ENCODE data around the gene EVI5L.

The EVI5L gene

GRCh38 chr19:7818806-7819205 is 11.2 kb upstream of the EVI5L start:
- DNase-seq = no peak

DNA sequence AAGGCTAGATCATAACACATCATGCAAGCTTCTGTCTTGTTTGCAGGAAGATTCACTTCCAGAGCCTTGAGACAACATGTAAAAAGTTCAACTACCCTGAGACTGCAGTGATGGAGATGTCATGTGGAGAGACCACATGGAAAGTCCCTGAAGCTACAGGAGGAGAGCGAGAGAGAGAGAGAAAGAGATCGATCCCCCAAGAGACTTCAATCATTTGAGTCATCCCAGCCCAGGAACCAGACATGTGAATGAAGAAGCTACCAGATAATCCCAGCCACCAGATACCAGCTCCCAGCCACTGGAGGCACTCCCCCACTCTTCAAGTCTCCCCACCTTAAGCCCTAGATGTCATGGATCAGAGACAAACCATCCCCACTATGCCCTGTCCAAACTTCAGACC is 10.7 kb upstream of the EVI5L start:
- DNase-seq = no peak

DNA sequence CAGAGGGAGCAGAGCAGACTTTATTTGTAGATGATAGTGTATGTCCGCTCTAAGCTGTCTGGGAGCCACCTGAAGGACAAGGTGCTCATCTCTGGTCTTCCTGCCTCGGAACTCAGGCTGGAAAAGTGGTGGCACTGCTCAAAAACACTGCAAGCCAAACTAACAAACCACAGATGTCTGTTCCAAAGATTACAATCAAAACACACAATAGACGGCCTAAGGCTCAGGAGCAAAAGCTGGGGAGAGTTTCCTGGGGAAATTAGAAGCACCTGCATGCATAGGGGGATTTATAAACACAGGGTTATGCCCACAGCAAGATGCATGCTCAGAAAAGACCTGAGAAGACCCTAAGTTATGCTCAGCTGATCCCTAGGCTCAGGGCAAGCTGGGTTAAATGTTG is 9.4 kb upstream of the EVI5L start:
- no peak for DNase-seq

DNA sequence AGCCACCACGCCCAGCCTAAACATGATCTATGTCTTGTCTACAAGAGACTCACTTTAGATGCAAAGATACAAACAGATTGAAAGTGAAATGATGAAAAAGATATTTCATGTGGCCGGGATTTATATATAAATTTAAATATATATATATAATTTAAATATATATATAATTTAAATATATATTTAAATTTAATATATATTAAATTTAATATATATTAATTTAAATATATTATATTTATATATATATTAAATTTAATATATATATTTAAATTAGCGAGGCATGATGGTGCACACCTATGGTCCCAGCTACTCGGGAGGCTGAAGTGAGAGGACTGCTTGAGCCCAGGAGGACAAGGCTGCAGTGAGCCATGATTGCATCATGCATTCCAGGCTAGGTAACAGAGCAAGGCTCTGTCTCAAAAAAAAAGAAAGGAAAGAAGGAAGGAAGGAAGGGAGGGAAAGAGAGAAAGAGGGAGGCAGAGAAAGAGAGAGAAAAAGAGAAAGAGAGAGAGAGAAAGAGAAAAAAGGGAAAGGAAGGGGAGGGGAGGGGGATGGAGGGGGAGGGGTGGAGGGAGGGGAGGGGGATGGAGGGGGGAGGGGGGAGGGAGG is 7.0 kb upstream of the EVI5L start:
- no peak for DNase-seq

DNA sequence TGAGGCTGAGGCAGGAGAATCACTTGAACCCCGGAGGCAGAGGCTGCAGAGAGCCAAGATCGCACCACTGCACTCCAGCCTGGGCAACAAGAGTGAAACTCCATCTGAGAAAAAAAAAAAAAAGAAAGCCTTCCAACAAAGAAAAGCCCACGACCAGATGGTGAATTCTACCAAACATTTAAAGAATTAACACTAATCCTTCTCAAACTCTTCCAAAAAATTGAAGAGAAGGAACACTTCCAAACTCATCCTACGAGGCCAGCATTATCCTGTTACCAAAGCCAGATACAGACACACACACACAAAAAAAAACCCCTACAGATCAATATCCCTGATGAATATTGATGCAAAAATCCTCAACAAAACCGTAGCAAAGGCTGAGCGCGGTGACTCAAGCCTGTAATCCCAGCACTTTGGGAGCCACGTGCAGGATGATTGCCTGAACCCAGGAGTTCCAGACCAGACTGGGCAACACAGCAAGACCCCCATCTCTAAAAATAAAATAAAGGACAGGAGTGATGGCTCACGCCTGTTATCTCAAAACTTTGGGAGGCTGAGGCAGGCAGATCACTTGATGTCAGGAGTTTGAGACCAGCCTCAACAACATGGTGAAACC is 6.2 kb upstream of the EVI5L start:
- no peak for DNase-seq

DNA sequence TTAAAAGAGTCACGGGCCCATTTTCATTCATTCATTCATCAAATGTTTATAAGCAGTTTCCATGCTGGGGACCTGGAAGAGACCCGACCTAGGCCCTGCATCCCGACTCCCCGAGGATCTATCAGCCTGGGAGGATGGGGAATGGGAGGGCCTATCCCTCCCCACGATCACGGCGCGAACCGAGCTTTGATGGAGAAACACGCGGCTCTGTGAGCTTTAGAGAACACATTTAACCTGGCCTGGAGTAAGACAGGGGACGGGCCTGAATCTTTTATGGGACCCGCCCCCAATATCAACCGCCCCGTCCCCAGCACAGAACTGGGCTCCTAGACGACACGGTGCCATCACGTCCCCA is 875 bp upstream of the EVI5L start:
- no peak for DNase-seq

- DNase-seq = no peak
These were observed 304 bp downstream of the EVI5L start for GRCh38 chr19:7830272-7830771.

DNA sequence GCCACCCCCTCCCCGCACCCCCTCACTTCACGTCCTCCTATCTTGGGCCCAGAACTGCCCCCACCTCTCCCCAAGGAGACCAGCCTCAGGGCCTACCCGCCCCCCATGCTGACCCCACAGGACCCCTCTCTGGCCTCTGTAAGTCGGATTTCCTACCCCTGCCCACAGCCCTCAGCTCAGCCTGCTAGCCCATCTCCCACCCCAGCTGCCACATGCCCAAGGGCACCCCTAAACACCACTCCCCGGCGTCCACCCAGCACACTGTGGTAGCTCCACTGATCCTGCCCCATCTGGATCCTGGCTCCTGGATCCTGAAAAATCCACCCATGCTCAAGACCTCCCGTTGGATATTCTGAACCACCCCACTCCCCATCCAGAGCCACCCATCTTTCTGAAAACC is 805 bp downstream of the EVI5L start:
- DNase-seq = no peak

DNA sequence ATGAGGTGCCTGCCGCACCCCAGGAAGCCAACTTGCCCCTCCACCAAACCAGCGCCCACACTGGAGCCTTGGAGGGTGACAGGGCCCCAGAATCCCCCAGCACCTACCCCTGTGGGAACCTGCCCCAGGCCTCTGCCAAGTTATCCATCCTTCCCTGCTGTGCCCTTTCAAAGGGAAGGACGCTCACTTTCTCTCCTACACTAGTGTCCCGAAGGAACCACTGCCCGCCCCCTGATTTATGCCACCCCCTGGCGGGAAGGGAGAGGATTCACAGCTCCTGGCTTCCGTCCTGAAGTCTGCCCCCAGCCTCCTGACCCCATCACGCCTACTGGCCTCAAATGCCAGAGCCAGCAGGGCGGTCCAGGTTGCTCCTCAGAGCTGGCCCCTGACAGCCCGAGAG is 1.4 kb downstream of the EVI5L start:
- DNase-seq = no peak

GRCh38 chr19:7832009-7832408 is 2.0 kb downstream of the EVI5L start:
- no peak for DNase-seq

DNA sequence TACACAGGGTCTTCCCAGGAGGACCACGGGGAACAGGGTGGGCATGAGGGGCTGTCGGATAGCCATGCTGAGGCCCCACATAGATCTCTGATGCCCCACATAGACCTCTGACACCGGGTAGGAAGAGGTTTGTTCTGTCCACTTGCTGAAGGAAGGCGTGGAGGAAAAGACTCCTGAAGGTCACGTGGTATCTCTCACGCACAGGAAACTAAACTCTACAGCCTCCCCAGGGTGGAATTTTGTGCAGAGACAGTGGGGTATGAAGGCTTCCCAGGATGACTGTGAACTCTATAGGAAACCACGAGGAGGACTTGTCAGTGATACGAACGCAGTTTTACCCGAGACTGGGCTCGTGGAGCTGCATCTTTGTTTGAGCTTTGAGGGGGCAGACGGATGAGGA is 2.8 kb downstream of the EVI5L start:
- DNase-seq = no peak

DNA sequence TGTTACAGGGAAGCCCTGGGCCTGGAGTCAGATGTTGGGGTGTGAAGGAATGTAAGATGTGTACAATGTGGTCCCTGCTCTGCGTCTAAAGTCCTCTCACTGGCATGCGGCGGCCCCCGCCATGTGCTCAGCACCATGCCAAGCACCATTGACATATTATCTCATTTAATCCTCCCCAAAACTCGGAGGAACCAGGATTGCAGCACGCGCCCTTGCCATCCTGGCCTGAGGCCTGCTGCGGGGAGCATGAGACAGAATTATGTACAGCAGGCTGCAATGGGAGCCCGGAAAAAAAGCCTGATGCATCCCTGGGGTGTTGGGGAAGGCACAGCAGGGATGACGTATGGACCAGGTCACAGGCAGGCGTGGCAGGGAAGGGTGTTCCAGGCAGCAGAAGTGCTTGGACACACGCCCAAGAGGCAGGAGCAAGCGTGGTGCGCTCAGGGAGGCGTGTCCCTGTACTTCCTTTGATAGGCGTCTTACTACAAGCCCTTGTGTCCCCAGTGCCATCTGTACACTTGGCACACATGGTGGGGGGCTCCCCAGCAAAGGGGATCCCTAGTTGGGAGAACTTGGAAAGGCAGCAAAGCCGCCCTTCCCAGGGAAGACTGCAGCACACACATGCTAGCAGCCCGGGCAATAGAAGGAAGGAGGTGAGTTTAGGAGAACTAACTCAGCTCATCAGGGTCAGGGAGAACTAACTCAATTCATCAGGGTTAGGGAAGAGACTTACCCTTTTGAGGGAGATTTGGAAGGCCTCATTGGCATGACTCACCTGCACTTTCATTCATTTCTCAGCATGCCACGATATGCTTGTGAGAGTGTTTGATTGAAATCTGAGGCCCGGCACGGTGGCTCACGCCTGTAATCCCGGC is 3.4 kb downstream of the EVI5L start:
- DNase-seq = no peak

DNA sequence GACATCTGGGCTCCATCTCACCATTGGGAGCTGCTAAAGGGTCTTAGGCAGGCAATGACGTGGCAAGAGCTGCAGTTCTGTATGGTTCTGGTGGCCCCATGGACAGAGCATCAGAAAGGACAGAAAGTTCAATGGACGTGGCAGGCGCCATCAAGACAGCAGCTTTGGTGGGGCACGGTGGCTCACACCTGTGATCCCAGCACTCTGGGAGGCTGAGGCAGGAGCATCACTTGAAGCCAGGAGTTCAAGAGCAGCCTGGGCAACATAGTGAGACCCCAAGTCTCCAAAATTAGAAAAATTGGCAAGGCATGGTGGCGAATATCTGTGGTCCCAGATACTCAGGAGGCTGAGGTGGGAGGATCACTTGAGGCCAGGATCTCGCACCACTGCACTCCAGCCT is 9.5 kb downstream of the EVI5L start:
- DNase-seq = no peak

DNA sequence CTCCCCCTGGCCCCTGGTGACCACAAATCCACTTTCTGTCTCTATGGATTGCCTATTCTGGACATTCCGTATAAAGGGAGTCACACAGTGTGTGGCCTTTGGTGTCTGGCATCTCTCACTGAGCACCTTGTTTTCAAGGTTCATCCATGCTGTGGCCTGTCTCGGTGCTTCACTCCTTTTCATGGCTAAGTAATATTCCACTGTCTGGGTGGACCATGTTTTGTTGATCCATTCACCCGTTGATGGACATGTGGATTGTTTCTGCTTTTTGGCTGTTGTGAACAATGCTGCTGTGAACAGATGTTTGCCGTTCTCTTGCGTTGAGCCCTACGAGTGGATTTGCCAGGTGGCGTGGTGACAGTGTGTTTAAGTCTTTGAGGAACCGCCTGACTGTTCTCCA is 10.6 kb downstream of the EVI5L start:
- no peak for DNase-seq

- no peak for DNase-seq
These were observed 12.0 kb downstream of the EVI5L start for GRCh38 chr19:7841751-7842660.

DNA sequence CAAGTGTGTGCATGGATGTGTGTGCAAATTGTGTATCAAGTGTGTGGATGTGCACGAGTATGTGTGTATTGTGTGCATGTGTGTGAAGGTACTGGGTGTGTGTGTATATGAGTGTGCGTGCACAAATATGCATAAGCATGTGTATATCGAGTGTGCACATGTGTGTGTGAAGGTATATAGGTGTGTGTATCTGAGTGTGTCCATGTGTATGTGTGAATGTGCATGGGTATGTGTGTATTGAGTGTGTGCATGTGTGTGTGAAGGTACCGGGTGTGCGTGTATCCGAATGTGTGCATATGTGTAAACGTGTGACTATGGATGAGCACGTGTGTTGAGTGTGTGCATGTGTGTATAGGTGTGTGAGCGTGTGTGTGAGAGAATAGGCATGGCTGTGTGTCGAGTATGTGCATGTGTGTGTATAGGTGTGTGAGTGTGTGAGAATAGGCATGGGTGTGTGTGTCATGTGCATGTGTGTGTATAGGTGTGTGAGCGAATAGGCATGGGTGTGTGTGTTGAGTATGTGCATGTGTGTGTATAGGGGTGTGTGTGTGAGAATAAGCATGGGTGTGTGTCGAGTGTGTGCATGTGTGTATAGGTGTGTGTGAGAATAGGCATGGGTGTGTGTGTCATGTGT is 12.8 kb downstream of the EVI5L start:
- no peak for DNase-seq

- DNase-seq = no peak
These were observed 13.5 kb downstream of the EVI5L start for GRCh38 chr19:7843521-7843920.

- DNase-seq = no peak
These were observed 14.4 kb downstream of the EVI5L start for GRCh38 chr19:7844405-7844804.

DNA sequence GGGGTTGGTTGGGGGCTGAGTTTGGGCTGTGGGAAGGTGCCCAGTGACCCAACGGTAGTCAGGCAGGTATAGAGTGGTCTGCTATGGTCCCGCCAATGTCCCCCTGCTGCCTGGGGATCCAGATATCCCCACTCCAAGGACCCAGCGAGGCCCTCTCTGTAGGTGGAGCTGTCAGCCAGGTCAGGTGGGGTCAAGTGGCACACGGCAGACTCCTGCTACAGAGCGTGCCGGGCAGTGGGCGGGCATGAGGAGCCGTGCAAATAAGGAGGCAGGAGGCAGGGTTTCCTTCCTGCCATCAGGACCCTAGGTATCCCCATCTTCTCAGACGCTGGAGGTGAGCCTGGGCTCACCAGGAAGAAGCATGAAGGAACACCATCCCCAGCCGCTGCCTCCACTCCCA is 14.9 kb downstream of the EVI5L start:
- no peak for DNase-seq

DNA sequence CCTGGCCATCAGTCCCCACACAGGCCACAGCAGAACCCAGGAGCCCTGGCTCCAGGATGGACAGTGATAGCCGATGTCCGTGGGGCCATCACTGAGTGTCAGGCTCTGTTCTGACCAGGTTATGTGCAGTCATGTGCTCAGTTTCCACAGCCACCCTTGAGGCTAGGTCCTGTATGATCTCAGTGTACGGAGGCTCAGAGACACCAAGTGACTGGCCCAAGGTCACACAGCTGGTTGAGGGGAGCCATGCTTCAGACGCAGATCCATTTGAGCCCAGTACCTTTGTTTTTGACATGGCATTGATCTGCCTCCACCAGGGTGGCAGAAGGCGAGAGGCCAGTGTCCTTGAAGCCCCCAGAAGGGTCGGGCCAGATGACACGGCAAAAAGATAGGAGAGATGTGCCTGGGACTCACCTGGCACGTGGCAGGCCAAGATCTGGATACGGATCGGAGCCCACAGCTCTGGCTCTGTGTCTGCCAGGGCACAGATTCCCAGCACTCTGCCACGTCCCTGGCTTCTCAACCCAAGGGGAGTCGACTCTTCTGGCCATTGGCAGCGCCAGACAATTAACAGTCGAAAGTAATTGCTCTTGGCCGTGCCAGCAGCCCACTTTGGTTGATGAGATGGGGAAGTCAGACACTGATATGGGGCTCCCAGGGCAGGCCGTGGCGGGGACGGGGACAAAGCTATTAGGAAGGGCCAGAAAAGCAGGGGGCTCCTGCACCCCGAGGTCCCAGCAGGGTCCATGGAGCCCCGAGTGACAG is 15.6 kb downstream of the EVI5L start:
- DNase-seq = no peak

- DNase-seq = no peak
These were observed 16.2 kb downstream of the EVI5L start for GRCh38 chr19:7846155-7846646.

DNA sequence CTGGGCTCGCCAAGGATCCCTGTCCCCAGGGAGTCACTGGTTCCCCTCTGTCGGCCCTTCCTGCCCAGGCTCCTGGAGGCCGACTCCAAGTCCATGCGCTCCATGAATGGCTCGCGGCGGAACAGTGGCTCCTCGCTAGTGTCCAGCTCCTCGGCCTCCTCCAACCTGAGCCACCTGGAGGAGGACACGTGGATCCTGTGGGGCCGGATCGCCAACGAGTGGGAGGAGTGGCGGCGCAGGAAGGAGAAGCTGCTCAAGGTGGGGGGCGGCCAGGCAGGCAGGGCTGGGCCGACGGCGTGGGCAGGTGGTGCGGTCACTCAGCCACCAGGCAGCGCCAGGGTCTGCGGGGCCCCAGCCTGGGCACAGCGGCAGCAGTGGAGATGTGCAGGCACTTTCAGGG is 17.6 kb downstream of the EVI5L start:
- DNase-seq = no peak

All from activated CD4-positive, alpha-beta T cell treated with anti-CD3 and anti-CD28 coated beads, Interleukin-10, Interleukin-2, amounts not matched to agents 100 ng/mL and 50 ng/mL, durations not matched to agents 16 hours and 8 hours (primary cell).